GM12801 (cell line): ENCODE measurements around the gene PCSK6.

ENCODE experiments used
- TF ChIP-seq, protein P1 (sequence below): IDR thresholded peaks from one replicate; pipeline ENCODE4 v1.5.1; 2011; ENCODE audit warnings: control low read depth; ENCODE audit not compliant: insufficient read length; ENCODE audit errors: extremely low read depth

PCSK6 gene

DNA sequence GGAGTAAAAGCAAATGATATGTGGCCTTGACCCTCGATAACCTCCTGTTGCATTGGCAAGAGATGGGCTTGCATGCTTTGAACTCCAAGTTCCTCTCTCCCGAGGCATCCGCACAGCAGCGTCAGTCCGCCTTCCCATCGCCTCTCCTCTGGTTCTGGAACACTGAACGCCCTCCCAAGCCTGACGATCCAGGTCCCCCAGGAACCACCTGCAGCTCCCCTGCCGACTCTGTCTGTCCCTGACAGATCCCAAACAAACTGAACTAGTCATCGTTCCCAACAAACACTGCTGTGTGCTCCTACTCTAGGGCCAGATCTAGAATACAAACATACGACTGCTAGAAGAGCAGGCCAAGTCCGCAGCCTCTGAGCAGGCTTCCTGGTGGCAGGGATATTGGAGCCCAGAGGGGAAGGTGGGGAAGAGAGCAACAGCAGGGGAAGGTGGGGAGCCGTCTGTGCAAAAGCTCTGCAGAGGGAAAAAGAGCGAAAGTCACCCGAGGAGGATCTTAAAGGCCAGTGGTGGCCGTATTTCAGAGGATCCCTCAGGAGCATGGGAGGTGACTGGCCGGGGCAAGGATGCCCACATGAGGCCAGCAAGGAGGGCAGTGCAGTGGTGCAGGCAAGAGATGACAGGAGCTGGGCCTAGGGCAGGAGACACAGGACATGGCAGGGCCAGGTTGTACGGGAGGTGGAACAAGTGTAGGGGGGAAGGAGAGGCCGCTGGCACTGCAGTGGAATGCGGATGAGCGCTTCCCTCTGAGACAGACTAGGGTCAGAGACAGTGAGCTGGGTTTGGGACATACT lies 50.8 kb downstream of the PCSK6 start:
- TF ChIP-seq, protein P1, sequence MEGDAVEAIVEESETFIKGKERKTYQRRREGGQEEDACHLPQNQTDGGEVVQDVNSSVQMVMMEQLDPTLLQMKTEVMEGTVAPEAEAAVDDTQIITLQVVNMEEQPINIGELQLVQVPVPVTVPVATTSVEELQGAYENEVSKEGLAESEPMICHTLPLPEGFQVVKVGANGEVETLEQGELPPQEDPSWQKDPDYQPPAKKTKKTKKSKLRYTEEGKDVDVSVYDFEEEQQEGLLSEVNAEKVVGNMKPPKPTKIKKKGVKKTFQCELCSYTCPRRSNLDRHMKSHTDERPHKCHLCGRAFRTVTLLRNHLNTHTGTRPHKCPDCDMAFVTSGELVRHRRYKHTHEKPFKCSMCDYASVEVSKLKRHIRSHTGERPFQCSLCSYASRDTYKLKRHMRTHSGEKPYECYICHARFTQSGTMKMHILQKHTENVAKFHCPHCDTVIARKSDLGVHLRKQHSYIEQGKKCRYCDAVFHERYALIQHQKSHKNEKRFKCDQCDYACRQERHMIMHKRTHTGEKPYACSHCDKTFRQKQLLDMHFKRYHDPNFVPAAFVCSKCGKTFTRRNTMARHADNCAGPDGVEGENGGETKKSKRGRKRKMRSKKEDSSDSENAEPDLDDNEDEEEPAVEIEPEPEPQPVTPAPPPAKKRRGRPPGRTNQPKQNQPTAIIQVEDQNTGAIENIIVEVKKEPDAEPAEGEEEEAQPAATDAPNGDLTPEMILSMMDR = no peak

DNA sequence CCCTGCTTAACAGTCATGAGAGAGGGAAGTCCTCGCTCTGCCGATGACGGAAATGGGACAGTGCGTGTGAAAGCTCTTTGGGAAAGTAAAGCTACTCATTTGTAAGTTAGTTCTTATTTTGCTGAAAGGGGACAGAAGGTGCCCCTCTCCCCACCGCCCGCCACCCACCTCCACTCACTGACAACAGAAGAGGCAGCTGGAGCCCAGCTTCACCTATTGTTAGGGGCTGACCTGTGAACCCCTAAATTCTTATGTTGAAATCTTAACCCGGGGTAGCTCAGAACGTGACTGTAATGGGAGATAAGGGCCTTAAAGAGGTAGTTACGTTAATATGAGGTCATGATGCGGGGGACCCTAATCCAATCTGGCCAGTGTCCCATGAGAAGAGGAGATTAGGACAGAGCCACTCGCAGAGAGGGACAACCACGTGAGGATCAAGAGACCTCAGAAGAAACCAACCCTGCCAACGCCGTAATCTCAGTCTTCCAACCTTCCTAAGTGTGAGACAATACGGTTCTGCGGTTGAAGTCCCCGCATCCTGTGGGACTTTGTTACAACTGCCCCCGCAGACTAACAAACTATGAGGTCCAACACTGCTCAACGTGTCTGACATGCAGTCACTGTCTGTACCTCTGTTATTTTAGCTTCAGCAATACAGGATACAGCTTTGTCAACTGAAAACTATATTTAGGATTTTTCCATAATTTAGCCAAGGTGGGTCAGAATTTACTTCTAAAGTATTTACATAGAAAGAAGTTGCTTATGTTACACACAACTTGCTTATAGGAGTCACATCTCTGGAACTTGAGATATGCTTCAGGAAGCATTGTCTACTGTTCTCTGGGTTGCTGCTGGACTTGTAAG lies 51.7 kb downstream of the PCSK6 start:
- TF ChIP-seq, protein P1 = no peak

DNA sequence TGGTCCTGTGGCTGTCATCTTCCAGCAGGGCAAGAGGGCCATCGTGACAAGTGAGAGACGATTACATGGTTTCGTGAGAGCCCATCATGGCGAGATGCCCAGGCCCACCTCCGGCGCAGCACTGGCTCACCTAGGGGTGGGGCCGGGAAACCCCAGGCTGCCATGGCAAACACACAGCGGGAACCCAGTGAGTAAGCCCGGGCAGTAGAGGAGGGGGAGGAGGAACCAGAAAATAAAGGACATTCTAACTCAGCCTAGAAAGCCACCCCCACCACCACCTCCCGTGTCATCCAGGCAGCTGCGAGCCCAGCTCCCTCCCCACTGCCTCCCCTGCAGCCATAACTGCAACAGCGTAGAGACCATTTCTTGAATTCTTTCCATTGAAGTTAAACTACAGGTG lies 52.3 kb downstream of the PCSK6 start:
- TF ChIP-seq, protein P1 = no peak

DNA sequence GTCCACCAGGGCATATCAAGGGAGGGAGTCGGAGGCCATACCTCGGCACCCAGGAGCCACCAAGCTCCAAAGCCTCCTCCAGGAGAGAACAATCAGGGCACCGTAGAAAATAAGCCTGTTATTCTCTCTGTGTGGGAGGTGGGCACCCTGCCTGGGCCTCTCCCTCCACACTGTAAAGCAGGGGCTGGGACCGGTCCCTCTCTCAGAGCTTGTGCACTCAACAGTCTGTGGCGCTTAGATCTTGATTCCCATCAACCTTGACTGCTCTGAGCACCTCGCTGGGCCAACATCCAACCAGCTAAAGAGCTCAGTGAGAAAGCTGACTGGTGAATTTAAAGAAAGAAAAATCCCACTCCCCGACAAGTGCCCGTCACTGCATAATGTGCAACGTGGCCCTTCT lies 53.0 kb downstream of the PCSK6 start:
- TF ChIP-seq, protein P1 = no peak

DNA sequence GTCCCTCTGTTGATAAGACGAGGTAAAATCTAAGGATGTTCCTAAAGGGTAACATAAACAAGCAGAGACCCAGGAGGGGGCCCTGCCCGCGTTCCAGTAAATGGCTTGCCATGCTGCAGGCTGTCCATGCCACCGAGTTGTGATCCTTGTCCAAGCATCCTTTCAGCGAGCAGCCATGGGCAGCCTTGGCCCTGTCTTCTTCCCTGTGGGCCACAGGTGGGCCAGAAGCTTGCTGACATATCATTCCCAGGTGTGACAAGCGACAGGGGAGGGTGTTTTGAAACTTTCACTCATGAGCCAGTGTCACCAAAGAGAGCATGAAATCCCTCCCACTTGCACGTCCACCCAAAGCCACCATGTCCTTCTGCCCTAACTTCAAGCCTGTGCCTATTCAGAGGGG lies 53.7 kb downstream of the PCSK6 start:
- TF ChIP-seq, protein P1 = no peak

DNA sequence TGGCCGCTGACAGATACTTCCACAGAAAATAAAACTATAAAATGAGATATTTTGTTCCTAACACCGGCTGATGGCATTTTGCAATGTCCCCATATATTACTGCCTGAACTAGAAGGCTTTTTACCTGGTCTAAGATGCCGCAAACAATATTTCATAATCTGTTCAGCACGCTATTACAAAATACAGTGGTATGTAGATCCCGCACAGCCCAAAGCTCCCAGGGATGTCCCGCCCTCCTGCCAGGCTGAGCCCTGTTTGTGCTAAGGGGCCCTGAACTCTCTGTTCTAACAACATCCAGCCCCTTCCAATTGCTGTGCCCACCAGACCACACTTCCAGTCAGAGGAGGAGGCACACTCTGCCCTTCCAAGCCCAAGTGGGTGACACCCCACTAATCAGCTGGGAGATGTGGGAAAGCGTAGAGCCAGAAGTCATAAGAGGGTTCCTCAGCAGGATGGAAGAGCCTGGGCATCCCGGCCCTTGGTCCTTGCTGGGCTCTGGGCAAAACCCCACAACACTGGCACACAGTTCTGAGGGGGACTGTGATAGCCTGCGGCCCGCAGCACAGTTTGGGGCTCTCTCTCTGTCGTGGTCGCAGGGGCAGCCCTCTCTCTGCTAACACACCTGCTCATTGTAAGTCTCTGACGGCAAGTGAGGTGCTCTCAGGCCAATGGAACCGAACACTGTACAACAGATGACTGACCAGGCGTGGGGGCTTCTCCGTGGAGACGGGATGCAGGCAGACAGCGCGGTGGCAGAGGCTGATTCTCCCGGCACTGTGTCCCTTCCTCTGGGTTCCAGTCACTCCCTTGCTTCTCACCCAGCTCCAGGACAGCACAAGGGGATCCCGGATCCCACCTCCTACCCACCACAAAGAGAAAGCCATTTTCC lies 55.2 kb downstream of the PCSK6 start:
- TF ChIP-seq, protein P1 = no peak

DNA sequence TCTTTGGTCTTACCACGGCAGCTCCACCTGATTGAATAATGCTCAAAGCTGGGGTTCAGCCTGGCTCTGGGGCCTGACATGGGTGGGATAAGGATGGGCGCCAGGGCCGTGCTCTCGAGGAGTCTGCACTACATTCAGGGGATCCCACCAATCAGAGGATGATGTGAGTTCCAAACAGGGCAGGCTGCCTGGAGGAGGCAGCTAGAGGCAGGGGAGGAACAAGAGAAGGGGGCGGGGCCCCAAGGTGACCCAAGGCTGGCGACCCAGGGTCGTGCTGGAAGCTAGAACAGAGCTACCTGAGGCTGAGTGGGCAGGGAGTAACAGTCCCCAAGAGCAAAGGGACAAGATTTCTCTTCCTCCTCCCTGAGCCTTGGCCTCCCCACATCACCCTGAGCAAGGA lies 56.1 kb downstream of the PCSK6 start:
- TF ChIP-seq, protein P1 = no peak
